Stomach smooth muscle (tissue), 2 donors: ENCODE results near the gene PANX3.

Source experiments
- H3K27ac ChIP-seq: one replicate; pipeline ENCODE4 v1.7.0; 2013; ENCODE audit warnings: mild to moderate bottlenecking, low read length, inconsistent platforms
- H3K27me3 ChIP-seq, 2 donors: one replicate each; pipeline ENCODE4 v1.7.0; 2013; ENCODE audit warnings: low read length in 2 of 2; ENCODE audit not compliant: insufficient read depth in 2 of 2, control insufficient read depth in 1 of 2
- H3K36me3 ChIP-seq, 2 donors: one replicate each; pipeline ENCODE4 v1.7.0; 2013; ENCODE audit warnings: low read length in 2 of 2; ENCODE audit not compliant: control insufficient read depth in 2 of 2, insufficient read depth in 2 of 2
- H3K4me1 ChIP-seq: one replicate; pipeline ENCODE4 v1.7.0; 2013; ENCODE audit warnings: low read length; ENCODE audit not compliant: control insufficient read depth, insufficient read depth
- H3K4me3 ChIP-seq, 2 donors: one replicate each; pipeline ENCODE4 v1.7.0; 2013; ENCODE audit warnings: low read length in 2 of 2
- H3K9ac ChIP-seq, 2 donors: one replicate each; pipeline ENCODE4 v1.7.0; 2013; ENCODE audit warnings: low read length in 2 of 2, mild to moderate bottlenecking in 1 of 2
- H3K9me3 ChIP-seq, 2 donors: one replicate each; pipeline ENCODE4 v1.7.0; 2013; ENCODE audit warnings: low read length in 2 of 2; ENCODE audit not compliant: control insufficient read depth in 2 of 2
- donor health status: healthy.
- donor health status: Pancreatic carcinoma.

PANX3 gene

GRCh38 chr11:124658501-124658900, 47.3 kb downstream of the PANX3 start:
- H3K4me1 ChIP-seq: no peaks in the 10 kb centered on the region
- H3K4me3 ChIP-seq: no peak overlapping the region
- no peak overlapping the region for H3K9ac ChIP-seq
- no peak overlapping the region for H3K27ac ChIP-seq
- H3K36me3 ChIP-seq: peaks cover 2 to 9% of the 10 kb centered on the region in 2 donors
- no peaks in the 10 kb centered on the region for H3K9me3 ChIP-seq
- no peaks in the 10 kb centered on the region for H3K27me3 ChIP-seq

- Histone ChIP-seq H3K36me3 (peaks cover 2 to 12% of the 10 kb centered on the region in 2 donors), H3K9ac (no peak overlapping the region), H3K4me1 (no peaks in the 10 kb centered on the region), H3K27ac (no peak overlapping the region), H3K4me3 (no peak overlapping the region), H3K27me3 (no peaks in the 10 kb centered on the region), H3K9me3 (no peaks in the 10 kb centered on the region)
These were observed 47.8 kb downstream of the PANX3 start for GRCh38 chr11:124658986-124659385.

GRCh38 chr11:124661553-124661952, 50.3 kb downstream of the PANX3 start:
- Histone ChIP-seq H3K4me1 (no peaks in the 10 kb centered on the region), H3K36me3 (peaks cover 2 to 12% of the 10 kb centered on the region in 2 donors), H3K4me3 (no peak overlapping the region), H3K27ac (no peak overlapping the region), H3K9me3 (no peaks in the 10 kb centered on the region), H3K9ac (no peak overlapping the region), H3K27me3 (no peaks in the 10 kb centered on the region)

- no peak overlapping the region for H3K9ac ChIP-seq
- no peaks in the 10 kb centered on the region for H3K9me3 ChIP-seq
- H3K27me3 ChIP-seq: no peaks in the 10 kb centered on the region
- H3K27ac ChIP-seq: no peak overlapping the region
- no peak overlapping the region for H3K4me3 ChIP-seq
- no peaks in the 10 kb centered on the region for H3K4me1 ChIP-seq
- peaks cover 2 to 9% of the 10 kb centered on the region in 2 donors for H3K36me3 ChIP-seq
These were observed 50.9 kb downstream of the PANX3 start for GRCh38 chr11:124662106-124662505.

- Histone ChIP-seq H3K27ac (no peak overlapping the region), H3K4me1 (no peaks in the 10 kb centered on the region), H3K4me3 (no peak overlapping the region), H3K27me3 (no peaks in the 10 kb centered on the region), H3K36me3 (peaks cover 0 to 8% of the 10 kb centered on the region in 2 donors), H3K9me3 (no peaks in the 10 kb centered on the region), H3K9ac (no peak overlapping the region)
These were observed 52.6 kb downstream of the PANX3 start for GRCh38 chr11:124663861-124664260.

GRCh38 chr11:124667601-124668000, 56.4 kb downstream of the PANX3 start:
- H3K4me1 ChIP-seq: no peaks in the 10 kb centered on the region
- H3K36me3 ChIP-seq: peaks cover 0 to 8% of the 10 kb centered on the region in 2 donors
- no peaks in the 10 kb centered on the region for H3K27me3 ChIP-seq
- H3K9ac ChIP-seq: no peak overlapping the region
- no peaks in the 10 kb centered on the region for H3K9me3 ChIP-seq
- H3K27ac ChIP-seq: no peak overlapping the region
- no peak overlapping the region for H3K4me3 ChIP-seq

GRCh38 chr11:124669193-124669592, 58.0 kb downstream of the PANX3 start:
- H3K27me3 ChIP-seq: no peaks in the 10 kb centered on the region

More at GRCh38 chr11:124669193-124669592, 58.0 kb downstream of the PANX3 start:
- H3K4me1 ChIP-seq: peaks cover 8% of the 10 kb centered on the region
- peaks cover 0 to 5% of the 10 kb centered on the region in 2 donors for H3K36me3 ChIP-seq
- no peaks in the 10 kb centered on the region for H3K9me3 ChIP-seq
- no peak overlapping the region for H3K4me3 ChIP-seq
- no peak overlapping the region for H3K9ac ChIP-seq
- no peak overlapping the region for H3K27ac ChIP-seq
